Measurements from ENCODE around the gene IGBP1. TPM values are rescaled to one million over a fixed set of nuclear protein-coding genes. Genes with fewer than 3 reads are reported as not detected.

IGBP1 gene
- total and polyA plus RNA-seq, 9 of the 15 experiments (the other 6 are each of a cell fraction or from before 2014, with no cell fraction given), result 36.6 to 91.5 (median 52.8) TPM

DNA sequence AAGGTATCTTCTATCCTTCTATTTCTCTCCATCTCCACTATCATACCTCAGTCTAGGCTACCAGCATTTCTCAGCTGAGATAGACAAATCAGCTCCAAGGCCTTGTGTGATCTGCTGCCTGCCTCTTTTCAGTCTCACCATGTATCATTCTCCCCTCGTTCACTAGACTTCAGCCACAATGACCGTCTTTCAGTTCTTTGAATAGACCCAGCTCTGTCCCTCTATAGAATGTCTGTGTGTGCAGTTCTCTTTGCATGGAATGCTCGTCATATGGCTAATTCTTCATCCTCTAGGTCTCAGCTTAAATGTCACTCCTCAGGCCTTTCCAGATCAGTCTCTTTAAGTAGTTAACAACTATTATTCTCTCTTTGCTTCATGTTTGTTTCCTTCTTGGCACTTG lies 6.5 kb downstream of the IGBP1 start:
- CTCF ChIA-PET (ENCODE audit: low intra/inter-chr PET ratio), result no interaction called here
- Histone ChIP-seq H3K4me2 (ENCODE audit: insufficient read depth, low read length) (no peak overlapping the region), H3K27me3 (ENCODE audit: control insufficient read depth in 2 of 2, insufficient read depth in 2 of 2, low read length in 2 of 2) (no peaks in the 10 kb centered on the region), H3K9me1 (ENCODE audit: control insufficient read depth, insufficient read depth, low read length) (no peaks in the 10 kb centered on the region), H3K9me3 (replicated peaks; ENCODE audit: control insufficient read depth, insufficient read depth, low read depth, low read length) (no peaks in the 10 kb centered on the region), H3K27ac (ENCODE audit: extremely low read depth, low read depth, low read length) (no peak overlapping the region), H3K9ac (ENCODE audit: insufficient read depth in 1 of 2, low read depth in 2 of 2, low read length in 2 of 2) (no peak overlapping the region), H3K4me1 (replicated peaks in 1 of 2; ENCODE audit: control insufficient read depth in 2 of 2, insufficient read depth in 2 of 2, low read length in 2 of 2) (peaks cover 0 to 5% of the 10 kb centered on the region in 2 experiments; a peak in 2 of 5 replicates), H3K79me2 (ENCODE audit: control insufficient read depth, insufficient read depth, low read length) (peaks cover 11% of the 10 kb centered on the region), H3K36me3 (ENCODE audit: control insufficient read depth, insufficient read depth, low read length) (peaks cover 39% of the 10 kb centered on the region), H3K4me3 (no peak overlapping the region), H2AFZ (ENCODE audit: low read depth, low read length) (no peak overlapping the region), H4K20me1 (replicated peaks; ENCODE audit: control insufficient read depth, insufficient read depth, low read length) (no peaks in the 10 kb centered on the region)
- DNase-seq (ENCODE audit: extremely low read depth in 1 of 4, low spot score in 3 of 4) (no peak), FAIRE-seq (no peak), ATAC-seq (no peak)
- POLR2A ChIA-PET, result interaction anchor here (1.1 to 1.3 kb wide), 2 partner anchors 12 to 28 kb away, joined by 3 to 8 read pairs; no protein-coding TSS in a partner anchor
- BruUV-seq (replicated peaks), result no TSS peak
- in situ Hi-C loops (cut with MboI), result no loop called here
- 94% methylated on average over 3 of the region's 3 CpGs for WGBS (ENCODE audit: insufficient coverage, low coverage, missing lambda C conversion rate)
- intact Hi-C loops (cut with micrococcal nuclease), result no loop called here
- TF ChIP-seq ZNF175 (CRISPR knock-in tag; IDR thresholded peaks at IDR 0.05; ENCODE audit: low read depth) (no peak), MAFF (IDR thresholded peaks at IDR 0.05; ENCODE audit: low read length) (no peak), PTRF (tag; IDR thresholded peaks at IDR 0.05) (no peak), SOX6 (IDR thresholded peaks at IDR 0.05) (no peak), JUND (IDR thresholded peaks at IDR 0.05; ENCODE audit: borderline replicate concordance, low read depth, low read length) (no peak), JUND (tag; IDR thresholded peaks at IDR 0.05; ENCODE audit: borderline replicate concordance, low read depth, low read length) (no peak), GABPB2 (CRISPR knock-in tag; conservative IDR thresholded peaks at IDR 0.05) (no peak), MIER1 (IDR thresholded peaks at IDR 0.05; ENCODE audit: low read depth) (no peak), NFYB (IDR thresholded peaks at IDR 0.05; ENCODE audit: extremely low read depth, insufficient read length) (no peak), TRIM24 (IDR thresholded peaks at IDR 0.05) (no peak)
- TF ChIP-seq, protein P1, sequence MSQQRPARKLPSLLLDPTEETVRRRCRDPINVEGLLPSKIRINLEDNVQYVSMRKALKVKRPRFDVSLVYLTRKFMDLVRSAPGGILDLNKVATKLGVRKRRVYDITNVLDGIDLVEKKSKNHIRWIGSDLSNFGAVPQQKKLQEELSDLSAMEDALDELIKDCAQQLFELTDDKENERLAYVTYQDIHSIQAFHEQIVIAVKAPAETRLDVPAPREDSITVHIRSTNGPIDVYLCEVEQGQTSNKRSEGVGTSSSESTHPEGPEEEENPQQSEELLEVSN (IDR thresholded peaks at IDR 0.05; ENCODE audit: borderline replicate concordance in 1 of 2, extremely low read depth in 1 of 2, insufficient read depth in 1 of 2, insufficient read length in 1 of 2, low read depth in 1 of 2, low read length in 1 of 2, poor library complexity in 1 of 2, severe bottlenecking in 1 of 2), result no peak

All from K562 (cell line).